Measurements from ENCODE around the gene FBXL19. TPM values are rescaled to one million over a fixed set of nuclear protein-coding genes. Genes with fewer than 3 reads are reported as not detected.
A peak's percentile ranks its signal among the peaks of the same experiment; 100 is the strongest.

FBXL19 gene
- total RNA-seq, 1 experiment from 2014 or later, result 70.8 TPM

GRCh38 chr16:30966033-30966619 is 42.8 kb downstream of the FBXL19 start:
- intact Hi-C loops (cut with micrococcal nuclease; ENCODE audit: unreplicated experiment), result no loop called here
- Histone ChIP-seq H3F3A (ENCODE audit: insufficient read depth, low read depth) (no peaks in the 10 kb centered on the region; the same call in 1 of the 2 replicates), H3K27me3 (ENCODE audit: insufficient read depth, low read depth) (no peaks in the 10 kb centered on the region), H3K27ac (no peak overlapping the region), H3K4me1 (replicated peaks; ENCODE audit: insufficient read depth) (no peaks in the 10 kb centered on the region), H3K79me2 (ENCODE audit: low read depth) (no peaks in the 10 kb centered on the region; the same call in 1 of the 2 replicates), H3K9me3 (ENCODE audit: insufficient read depth, low read depth) (no peaks in the 10 kb centered on the region), H3K4me2 (no peak overlapping the region), H3K36me3 (ENCODE audit: low read depth) (peaks cover 55% of the 10 kb centered on the region), H4K20me1 (ENCODE audit: insufficient read depth) (peaks cover 11% of the 10 kb centered on the region), H3K9me2 (ENCODE audit: insufficient read depth) (no peaks in the 10 kb centered on the region), H2AFZ (no peak overlapping the region), H3K4me3 (no peak overlapping the region)
- TF ChIP-seq EZH2 (IDR thresholded peaks at IDR 0.05; ENCODE audit: low read depth) (no peak), CTCF (conservative IDR thresholded peaks at IDR 0.05) (no peak)
- POLR2A ChIA-PET (ENCODE audit: unreplicated experiment), result interaction anchor here (0.7 kb wide), 1 partner anchor 151 kb away, joined by 5 read pairs; the partner anchor contains the start of gene KAT8
- DNase-seq, result peak in 1 of 2 experiments; percentile 12
- BruUV-seq (replicated peaks), result no TSS peak
- CTCF ChIA-PET, result no interaction called here

- TF ChIP-seq CTCF (conservative IDR thresholded peaks at IDR 0.05) (no peak), EZH2 (IDR thresholded peaks at IDR 0.05; ENCODE audit: low read depth) (no peak)
- Histone ChIP-seq H4K20me1 (ENCODE audit: insufficient read depth) (peaks cover 7% of the 10 kb centered on the region), H3K79me2 (ENCODE audit: low read depth) (no peaks in the 10 kb centered on the region; the same call in 1 of the 2 replicates), H3F3A (ENCODE audit: insufficient read depth, low read depth) (no peaks in the 10 kb centered on the region), H3K4me2 (no peak overlapping the region), H3K36me3 (ENCODE audit: low read depth) (peaks cover 54% of the 10 kb centered on the region), H3K4me1 (replicated peaks; ENCODE audit: insufficient read depth) (no peaks in the 10 kb centered on the region), H3K4me3 (no peak overlapping the region), H3K9me3 (ENCODE audit: insufficient read depth, low read depth) (no peaks in the 10 kb centered on the region), H3K9me2 (ENCODE audit: insufficient read depth) (no peaks in the 10 kb centered on the region), H2AFZ (no peak overlapping the region), H3K27me3 (ENCODE audit: insufficient read depth, low read depth) (no peaks in the 10 kb centered on the region), H3K27ac (no peak overlapping the region)
- intact Hi-C loops (cut with micrococcal nuclease; ENCODE audit: unreplicated experiment), result no loop called here
- POLR2A ChIA-PET (ENCODE audit: unreplicated experiment), result no interaction called here
- CTCF ChIA-PET, result no interaction called here
- no TSS peak for BruUV-seq (replicated peaks)
- peak in 1 of 2 experiments; percentile 26 for DNase-seq
These were observed 44.4 kb downstream of the FBXL19 start for GRCh38 chr16:30967795-30968194.

GRCh38 chr16:30969246-30969842 is 46.0 kb downstream of the FBXL19 start:
- no peak overlapping the region for H2AFZ ChIP-seq
- no peaks in the 10 kb centered on the region for H3K27me3 ChIP-seq (ENCODE audit: insufficient read depth, low read depth)
- TF ChIP-seq CTCF (conservative IDR thresholded peaks at IDR 0.05) (no peak), EZH2 (IDR thresholded peaks at IDR 0.05; ENCODE audit: low read depth) (no peak)
- H3K79me2 ChIP-seq (ENCODE audit: low read depth), result no peaks in the 10 kb centered on the region
- ChIA-PET CTCF (interaction anchor here (0.7 kb wide), 1 partner anchor 487 kb away, joined by 4 read pairs; no protein-coding TSS in a partner anchor), POLR2A (ENCODE audit: unreplicated experiment) (no interaction called here)
- peaks cover 7% of the 10 kb centered on the region for H4K20me1 ChIP-seq (ENCODE audit: insufficient read depth)
- peaks cover 53% of the 10 kb centered on the region for H3K36me3 ChIP-seq (ENCODE audit: low read depth)
- H3K9me2 ChIP-seq (ENCODE audit: insufficient read depth), result no peaks in the 10 kb centered on the region
- H3K4me2 ChIP-seq, result no peak overlapping the region
- intact Hi-C loops (cut with micrococcal nuclease; ENCODE audit: unreplicated experiment), result no loop called here
- no TSS peak for BruUV-seq (replicated peaks)
- no peaks in the 10 kb centered on the region for H3K9me3 ChIP-seq (ENCODE audit: insufficient read depth, low read depth)
- no peaks in the 10 kb centered on the region for H3F3A ChIP-seq (ENCODE audit: insufficient read depth, low read depth)
- peak in 1 of 2 experiments; percentile 5 for DNase-seq
- no peak overlapping the region for H3K27ac ChIP-seq
- no peak overlapping the region for H3K4me3 ChIP-seq
- no peaks in the 10 kb centered on the region for H3K4me1 ChIP-seq (replicated peaks; ENCODE audit: insufficient read depth)
